ENCODE results near the gene DCHS1. TPM values are rescaled to one million over a fixed set of nuclear protein-coding genes. Genes with fewer than 3 reads are reported as not detected.

Gene DCHS1
- total and polyA plus RNA-seq, 4 experiments from 2014 or later: 0.47 to 6.7 (median 4.4) TPM

GRCh38 chr11:6579681-6580080, 75.9 kb downstream of the DCHS1 start:
- Mint-ChIP-seq H3K4me1 (peaks cover 0 to 5% (median 2%) of the 10 kb centered on the region in 4 donors), H3K27ac (no peak overlapping the region), H3K36me3 (peaks cover 30 to 32% of the 10 kb centered on the region in 2 donors), H3K27me3 (no peaks in the 10 kb centered on the region), H3K9me3 (peaks cover 2 to 28% (median 22%) of the 10 kb centered on the region in 8 donors), H3K4me3 (no peak overlapping the region)
- no peaks in the 10 kb centered on the region for H3K36me3 ChIP-seq (ENCODE audit: insufficient read depth, low read length)
- no peaks in the 10 kb centered on the region for H3K4me1 ChIP-seq (ENCODE audit: insufficient read depth, low read length)
- peaks cover 0 to 10% of the 10 kb centered on the region in 2 donors for H3K9me3 ChIP-seq (ENCODE audit: control insufficient read depth in 1 of 2, low read length in 2 of 2)
- CTCF ChIA-PET (ENCODE audit: partially characterized antibody): no interaction called here
- intact Hi-C loops (cut with micrococcal nuclease): no loop called here
- H3K27me3 ChIP-seq (ENCODE audit: insufficient read depth, low read length): no peaks in the 10 kb centered on the region
- H3K4me3 ChIP-seq (ENCODE audit: low read length in 2 of 2): no peak overlapping the region
- no peak for DNase-seq
- POLR2A ChIA-PET (ENCODE audit: partially characterized antibody): no interaction called here
- H3K27ac ChIP-seq (ENCODE audit: low read depth, low read length): no peak overlapping the region

- Histone ChIP-seq H3K4me1 (ENCODE audit: insufficient read depth, low read length) (no peaks in the 10 kb centered on the region), H3K4me3 (ENCODE audit: low read length in 2 of 2) (no peak overlapping the region), H3K27ac (ENCODE audit: low read depth, low read length) (no peak overlapping the region), H3K9me3 (ENCODE audit: control insufficient read depth in 1 of 2, low read length in 2 of 2) (peaks cover 0 to 2% of the 10 kb centered on the region in 2 donors), H3K36me3 (ENCODE audit: insufficient read depth, low read length) (no peaks in the 10 kb centered on the region), H3K27me3 (ENCODE audit: insufficient read depth, low read length) (no peaks in the 10 kb centered on the region)
- Mint-ChIP-seq H3K36me3 (peaks cover 19% of the 10 kb centered on the region in 2 donors), H3K9me3 (peaks cover 0 to 13% (median 7%) of the 10 kb centered on the region in 8 donors), H3K27me3 (no peaks in the 10 kb centered on the region), H3K4me3 (no peak overlapping the region), H3K27ac (no peak overlapping the region), H3K4me1 (peaks cover 0 to 7% (median 3%) of the 10 kb centered on the region in 4 donors)
- DNase-seq: no peak
- ChIA-PET CTCF (ENCODE audit: partially characterized antibody) (interaction anchor here (1.4 kb wide), 1 partner anchor 16 kb away, joined by 4 read pairs; no protein-coding TSS in a partner anchor), POLR2A (ENCODE audit: partially characterized antibody) (no interaction called here)
- intact Hi-C loops (cut with micrococcal nuclease): no loop called here
Observed at GRCh38 chr11:6578134-6578533, 77.5 kb downstream of the DCHS1 start.

- no peak for DNase-seq
- POLR2A ChIA-PET (ENCODE audit: partially characterized antibody): no interaction called here
- Mint-ChIP-seq H3K27me3 (no peaks in the 10 kb centered on the region), H3K36me3 (peaks cover 17 to 20% of the 10 kb centered on the region in 2 donors), H3K9me3 (no peaks in the 10 kb centered on the region), H3K4me1 (peaks cover 0 to 7% (median 3%) of the 10 kb centered on the region in 4 donors), H3K27ac (no peak overlapping the region), H3K4me3 (no peak overlapping the region)
- Histone ChIP-seq H3K9me3 (ENCODE audit: control insufficient read depth in 1 of 2, low read length in 2 of 2) (no peaks in the 10 kb centered on the region), H3K4me3 (ENCODE audit: low read length in 2 of 2) (no peak overlapping the region), H3K27me3 (ENCODE audit: insufficient read depth, low read length) (no peaks in the 10 kb centered on the region), H3K4me1 (ENCODE audit: insufficient read depth, low read length) (no peaks in the 10 kb centered on the region), H3K36me3 (ENCODE audit: insufficient read depth, low read length) (no peaks in the 10 kb centered on the region), H3K27ac (ENCODE audit: low read depth, low read length) (no peak overlapping the region)
- intact Hi-C loops (cut with micrococcal nuclease): no loop called here
- CTCF ChIA-PET (ENCODE audit: partially characterized antibody): no interaction called here
Observed at GRCh38 chr11:6576471-6577373, 78.9 kb downstream of the DCHS1 start.

GRCh38 chr11:6574816-6575715, 80.5 kb downstream of the DCHS1 start:
- ChIA-PET POLR2A (ENCODE audit: partially characterized antibody) (no interaction called here), CTCF (ENCODE audit: partially characterized antibody) (interaction anchor here (1.0 to 1.4 kb wide), 2 partner anchors 196 to 222 kb away, joined by 3 read pairs; no protein-coding TSS in a partner anchor)
- no peaks in the 10 kb centered on the region for H3K4me1 ChIP-seq (ENCODE audit: insufficient read depth, low read length)
- Mint-ChIP-seq H3K9me3 (no peaks in the 10 kb centered on the region), H3K27me3 (no peaks in the 10 kb centered on the region), H3K27ac (no peak overlapping the region), H3K4me3 (no peak overlapping the region), H3K4me1 (peaks cover 0 to 7% (median 3%) of the 10 kb centered on the region in 4 donors), H3K36me3 (peaks cover 12 to 15% of the 10 kb centered on the region in 2 donors)
- no peak overlapping the region for H3K4me3 ChIP-seq (ENCODE audit: low read length in 2 of 2)
- no peak for DNase-seq
- intact Hi-C loops (cut with micrococcal nuclease): no loop called here
- no peaks in the 10 kb centered on the region for H3K27me3 ChIP-seq (ENCODE audit: insufficient read depth, low read length)
- H3K27ac ChIP-seq (ENCODE audit: low read depth, low read length): no peak overlapping the region
- no peaks in the 10 kb centered on the region for H3K36me3 ChIP-seq (ENCODE audit: insufficient read depth, low read length)
- no peaks in the 10 kb centered on the region for H3K9me3 ChIP-seq (ENCODE audit: control insufficient read depth in 1 of 2, low read length in 2 of 2)

- H3K4me1 ChIP-seq (ENCODE audit: insufficient read depth, low read length): no peaks in the 10 kb centered on the region
Observed at GRCh38 chr11:6572215-6572614, 83.4 kb downstream of the DCHS1 start.

GRCh38 chr11:6571434-6572008, 84.1 kb downstream of the DCHS1 start:
- H3K9me3 ChIP-seq (ENCODE audit: control insufficient read depth in 1 of 2, low read length in 2 of 2): no peaks in the 10 kb centered on the region
- ChIA-PET POLR2A (ENCODE audit: partially characterized antibody) (no interaction called here), CTCF (ENCODE audit: partially characterized antibody) (interaction anchor here (1.4 kb wide), 1 partner anchor 112 kb away, joined by 3 read pairs; the partner anchor contains the start of gene MRPL17)
- no peak overlapping the region for H3K4me3 Mint-ChIP-seq
- H3K27me3 Mint-ChIP-seq: no peaks in the 10 kb centered on the region
- H3K4me3 ChIP-seq (ENCODE audit: low read length in 2 of 2): no peak overlapping the region
- no peak for DNase-seq
- peak overlapping the region in 1 of 7 donors; percentile 10 for H3K27ac Mint-ChIP-seq
- peaks cover 2 to 4% (median 2%) of the 10 kb centered on the region in 4 donors for H3K4me1 Mint-ChIP-seq
- intact Hi-C loops (cut with micrococcal nuclease): no loop called here
- peaks cover 16 to 18% of the 10 kb centered on the region in 2 donors for H3K36me3 Mint-ChIP-seq
- no peaks in the 10 kb centered on the region for H3K4me1 ChIP-seq (ENCODE audit: insufficient read depth, low read length)
- H3K27me3 ChIP-seq (ENCODE audit: insufficient read depth, low read length): no peaks in the 10 kb centered on the region
- no peaks in the 10 kb centered on the region for H3K9me3 Mint-ChIP-seq
- H3K27ac ChIP-seq (ENCODE audit: low read depth, low read length): no peak overlapping the region
- peaks cover 3% of the 10 kb centered on the region for H3K36me3 ChIP-seq (ENCODE audit: insufficient read depth, low read length)

More at GRCh38 chr11:6572215-6572614, 83.4 kb downstream of the DCHS1 start:
- intact Hi-C loops (cut with micrococcal nuclease): no loop called here
- POLR2A ChIA-PET (ENCODE audit: partially characterized antibody): interaction anchor here (1.0 kb wide), 1 partner anchor 40 kb away, joined by 3 read pairs; the partner anchor contains the start of gene TAF10
- CTCF ChIA-PET (ENCODE audit: partially characterized antibody): no interaction called here
- peaks cover 0 to 7% (median 3%) of the 10 kb centered on the region in 4 donors for H3K4me1 Mint-ChIP-seq
- peaks cover 16% of the 10 kb centered on the region in 2 donors for H3K36me3 Mint-ChIP-seq
- no peaks in the 10 kb centered on the region for H3K9me3 Mint-ChIP-seq
- no peak overlapping the region for H3K4me3 Mint-ChIP-seq
- H3K9me3 ChIP-seq (ENCODE audit: control insufficient read depth in 1 of 2, low read length in 2 of 2): no peaks in the 10 kb centered on the region
- no peak overlapping the region for H3K27ac ChIP-seq (ENCODE audit: low read depth, low read length)
- peak overlapping the region in 1 of 7 donors; percentile 10 for H3K27ac Mint-ChIP-seq
- DNase-seq: no peak
- no peak overlapping the region for H3K4me3 ChIP-seq (ENCODE audit: low read length in 2 of 2)
- H3K27me3 Mint-ChIP-seq: no peaks in the 10 kb centered on the region
- H3K36me3 ChIP-seq (ENCODE audit: insufficient read depth, low read length): peaks cover 3% of the 10 kb centered on the region
- no peaks in the 10 kb centered on the region for H3K27me3 ChIP-seq (ENCODE audit: insufficient read depth, low read length)
